ENCODE results near the gene CNEP1R1. TPM values are rescaled to one million over a fixed set of nuclear protein-coding genes. Genes with fewer than 3 reads are reported as not detected.

CNEP1R1 gene
- total RNA-seq, 2 donors from 2014 or later, result 11.5 to 22.3 TPM

GRCh38 chr16:50036426-50036825 lies 11.4 kb downstream of the CNEP1R1 start:
- intact Hi-C loops (cut with DNase I), result no loop called here
- Histone ChIP-seq H3K36me3 (replicated peaks in 1 of 2; ENCODE audit: insufficient read depth in 1 of 2, low read depth in 2 of 2) (peaks cover 0 to 8% of the 10 kb centered on the region in 2 donors), H3K9me3 (no peaks in the 10 kb centered on the region), H3K4me1 (peaks cover 17% of the 10 kb centered on the region), H3K27me3 (no peaks in the 10 kb centered on the region), H3K27ac (no peak overlapping the region), H3K4me3 (no peak overlapping the region)
- ATAC-seq (no peak), DNase-seq (no peak)
- WGBS, 2 donors, result 84 to 95% methylated on average over 3 of the region's 3 CpGs
- TF ChIP-seq POLR2A (IDR thresholded peaks at IDR 0.05), result no peak

- H3K27ac ChIP-seq, result peak overlapping the region in 1 of 4 donors; percentile 21
- H3K4me3 ChIP-seq, result no peak overlapping the region
- H3K27me3 ChIP-seq, result no peaks in the 10 kb centered on the region
- no peak for TF ChIP-seq POLR2A (IDR thresholded peaks at IDR 0.05)
- no peak for TF ChIP-seq CTCF (IDR thresholded peaks at IDR 0.05)
- ATAC-seq (no peak), DNase-seq (no peak)
- WGBS, 2 donors, result 17 to 45% methylated on average over 2 of the region's 2 CpGs
- no peaks in the 10 kb centered on the region for H3K9me3 ChIP-seq
- H3K36me3 ChIP-seq (replicated peaks in 1 of 2; ENCODE audit: insufficient read depth in 1 of 2, low read depth in 2 of 2), result peaks cover 0 to 6% of the 10 kb centered on the region in 2 donors
- intact Hi-C loops (cut with DNase I), result no loop called here
- H3K4me1 ChIP-seq, result peaks cover 17% of the 10 kb centered on the region
These were observed 12.7 kb downstream of the CNEP1R1 start for GRCh38 chr16:50037662-50038220.

- H3K27ac ChIP-seq, result peak overlapping the region in 1 of 4 donors; percentile 21
- H3K9me3 ChIP-seq, result no peaks in the 10 kb centered on the region
- H3K4me3 ChIP-seq, result no peak overlapping the region
- 52 to 60% methylated on average over 4 of the region's 4 CpGs for WGBS, 2 donors
- TF ChIP-seq POLR2A (IDR thresholded peaks at IDR 0.05) (no peak), CTCF (IDR thresholded peaks at IDR 0.05) (no peak)
- ATAC-seq (no peak), DNase-seq (no peak)
- H3K4me1 ChIP-seq, result peaks cover 17% of the 10 kb centered on the region
- H3K36me3 ChIP-seq (replicated peaks in 1 of 2; ENCODE audit: insufficient read depth in 1 of 2, low read depth in 2 of 2), result peaks cover 0 to 6% of the 10 kb centered on the region in 2 donors
- intact Hi-C loops (cut with DNase I), result no loop called here
- H3K27me3 ChIP-seq, result no peaks in the 10 kb centered on the region
These were observed 13.3 kb downstream of the CNEP1R1 start for GRCh38 chr16:50038286-50038685.

DNA sequence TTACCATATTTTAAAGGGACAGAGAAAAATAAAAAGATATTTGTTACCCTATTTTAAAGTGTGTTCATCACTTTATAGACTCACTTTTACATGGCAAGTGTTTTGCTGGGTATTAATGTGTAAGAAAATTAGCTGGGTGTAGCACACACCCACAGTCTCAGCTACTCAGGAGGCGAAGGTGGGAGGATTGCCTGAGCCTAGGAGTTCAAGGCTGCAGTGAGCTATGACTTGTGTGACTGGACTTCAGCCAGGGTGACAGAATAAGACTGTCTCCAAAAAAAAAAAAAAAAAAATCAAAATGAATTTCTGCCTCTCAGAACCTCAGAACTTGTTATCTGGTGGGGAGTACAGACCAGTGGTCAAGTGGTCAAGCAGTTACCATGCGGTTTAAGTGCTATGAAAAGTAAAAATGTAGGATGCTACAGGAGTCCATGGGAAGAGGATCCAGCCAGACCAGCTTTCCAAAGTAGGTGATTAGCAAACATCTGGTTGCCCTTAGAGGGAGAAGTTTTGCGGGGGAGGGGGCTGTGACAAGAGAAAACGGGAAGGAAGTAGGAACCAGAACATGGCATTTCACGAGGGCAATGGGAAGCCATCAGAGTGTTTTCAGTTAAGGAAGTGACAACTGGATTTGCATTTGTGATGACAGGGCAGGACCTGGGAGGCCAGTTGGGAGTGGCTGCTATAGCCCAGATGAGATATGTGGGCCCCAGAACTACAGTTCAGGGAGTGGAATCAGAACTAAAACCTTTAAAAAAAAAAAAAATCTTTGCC lies 13.9 kb downstream of the CNEP1R1 start:
- peaks cover 0 to 3% of the 10 kb centered on the region in 2 donors for H3K36me3 ChIP-seq (replicated peaks in 1 of 2; ENCODE audit: insufficient read depth in 1 of 2, low read depth in 2 of 2)
- WGBS, 2 donors, result 66 to 80% methylated on average over 5 of the region's 5 CpGs
- no peak overlapping the region for H3K4me3 ChIP-seq
- no peaks in the 10 kb centered on the region for H3K9me3 ChIP-seq
- no peak for ATAC-seq
- H3K4me1 ChIP-seq, result peaks cover 17% of the 10 kb centered on the region
- peak in 2 of 4 donors; percentile 13 to 73 for DNase-seq
- intact Hi-C loops (cut with DNase I), result no loop called here
- peak overlapping the region in 1 of 4 donors; percentile 56 for H3K27ac ChIP-seq
- no peak for TF ChIP-seq CTCF (IDR thresholded peaks at IDR 0.05)
- peak in 1 of 3 donors; percentile 9 for TF ChIP-seq POLR2A (IDR thresholded peaks at IDR 0.05)
- no peaks in the 10 kb centered on the region for H3K27me3 ChIP-seq

DNA sequence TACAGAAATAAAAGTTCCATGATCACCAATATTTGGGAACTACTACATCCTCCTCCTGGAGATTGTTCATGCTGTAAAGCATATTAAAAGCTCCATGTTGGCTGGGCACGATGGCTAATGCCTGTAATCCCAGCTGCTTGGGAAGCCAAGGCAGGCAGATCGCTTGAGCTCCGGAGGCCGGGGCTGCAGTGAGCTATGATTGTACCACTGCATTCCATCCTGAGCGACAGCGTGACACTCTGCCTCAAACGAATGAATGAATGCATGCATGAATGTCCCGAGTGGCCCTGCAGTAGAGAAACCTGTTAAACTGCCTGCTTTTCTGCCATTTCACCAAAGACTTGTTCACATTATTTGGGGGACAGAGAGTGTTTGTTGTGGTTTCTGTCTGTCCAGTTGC lies 15.0 kb downstream of the CNEP1R1 start:
- H3K4me3 ChIP-seq, result no peak overlapping the region
- no peak overlapping the region for H3K27ac ChIP-seq
- peaks cover 17% of the 10 kb centered on the region for H3K4me1 ChIP-seq
- WGBS, 2 donors, result 42 to 53% methylated on average over 3 to 8 of the region's 8 CpGs
- intact Hi-C loops (cut with DNase I), result no loop called here
- ATAC-seq, result no peak
- DNase-seq, result no peak
- H3K36me3 ChIP-seq (replicated peaks in 1 of 2; ENCODE audit: insufficient read depth in 1 of 2, low read depth in 2 of 2), result peaks cover 0 to 3% of the 10 kb centered on the region in 2 donors
- no peaks in the 10 kb centered on the region for H3K27me3 ChIP-seq
- no peak for TF ChIP-seq CTCF (IDR thresholded peaks at IDR 0.05)
- no peak for TF ChIP-seq POLR2A (IDR thresholded peaks at IDR 0.05)
- H3K9me3 ChIP-seq, result no peaks in the 10 kb centered on the region
